ENCODE results near the gene TTC39A.

TTC39A gene

DNA sequence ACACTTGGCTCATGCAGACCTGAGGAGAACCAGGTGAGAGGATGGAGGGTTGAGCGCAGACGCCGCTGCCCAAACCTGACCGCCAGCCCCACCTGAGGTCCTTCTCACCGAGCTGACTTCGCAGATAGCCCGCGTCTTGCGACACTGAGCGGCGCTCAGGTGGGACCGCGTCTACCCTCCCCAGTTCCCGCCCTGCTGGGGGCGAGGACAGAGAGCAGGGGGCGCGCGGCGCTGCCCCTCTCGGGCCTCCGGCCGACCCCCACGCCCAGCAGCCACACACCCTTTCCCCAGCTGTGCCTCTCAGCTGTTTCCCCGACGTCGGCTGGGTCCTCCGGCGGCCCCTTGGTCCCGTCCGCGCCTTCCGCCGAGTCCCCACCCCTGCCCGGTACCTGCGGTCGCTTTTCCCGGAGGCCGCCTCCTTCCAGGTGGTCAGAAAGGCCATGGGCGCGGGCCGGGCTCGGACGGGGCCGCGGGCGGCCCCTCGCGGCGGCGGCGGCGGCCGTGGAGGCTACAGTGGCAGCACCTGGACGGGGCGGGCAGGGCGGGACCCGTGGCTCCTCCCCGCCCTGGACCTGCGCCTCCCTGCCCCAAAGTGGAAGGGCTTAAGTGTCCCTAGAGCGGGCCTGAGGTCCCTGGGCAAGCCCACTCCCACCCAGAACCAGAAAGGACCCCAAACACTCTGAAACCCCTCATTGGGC is 14.4 kb upstream of the TTC39A start:
- no peaks in the 10 kb centered on the region for H3K9me3 Mint-ChIP-seq (ENCODE audit: low read depth)
- no peak overlapping the region for H3K4me3 Mint-ChIP-seq
- H3K27ac Mint-ChIP-seq = no peak overlapping the region
- peaks cover 5% of the 10 kb centered on the region for H3K4me1 Mint-ChIP-seq (ENCODE audit: low read depth)
- H3K36me3 Mint-ChIP-seq = no peaks in the 10 kb centered on the region
- H3K27me3 Mint-ChIP-seq = peaks cover 26% of the 10 kb centered on the region

DNA sequence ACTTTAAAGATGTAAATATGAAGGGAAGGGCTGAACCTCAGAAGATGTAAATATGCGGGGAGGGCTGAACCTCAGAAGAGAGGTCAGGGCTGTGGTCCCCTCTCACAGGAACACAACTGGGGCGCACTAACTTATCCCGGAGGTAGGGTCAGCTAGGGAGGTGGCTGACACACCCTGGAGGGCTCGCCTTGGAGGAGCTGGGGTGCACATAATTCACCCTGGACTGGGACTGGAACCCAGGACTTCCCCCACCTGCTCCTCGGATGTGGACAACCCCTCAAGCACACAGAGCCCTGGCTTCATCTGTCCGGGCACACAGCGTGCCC is 13.9 kb upstream of the TTC39A start:
- Mint-ChIP-seq H3K36me3 (no peaks in the 10 kb centered on the region), H3K27ac (no peak overlapping the region), H3K4me3 (no peak overlapping the region), H3K9me3 (ENCODE audit: low read depth) (no peaks in the 10 kb centered on the region), H3K27me3 (peaks cover 28% of the 10 kb centered on the region), H3K4me1 (ENCODE audit: low read depth) (peaks cover 5% of the 10 kb centered on the region)

DNA sequence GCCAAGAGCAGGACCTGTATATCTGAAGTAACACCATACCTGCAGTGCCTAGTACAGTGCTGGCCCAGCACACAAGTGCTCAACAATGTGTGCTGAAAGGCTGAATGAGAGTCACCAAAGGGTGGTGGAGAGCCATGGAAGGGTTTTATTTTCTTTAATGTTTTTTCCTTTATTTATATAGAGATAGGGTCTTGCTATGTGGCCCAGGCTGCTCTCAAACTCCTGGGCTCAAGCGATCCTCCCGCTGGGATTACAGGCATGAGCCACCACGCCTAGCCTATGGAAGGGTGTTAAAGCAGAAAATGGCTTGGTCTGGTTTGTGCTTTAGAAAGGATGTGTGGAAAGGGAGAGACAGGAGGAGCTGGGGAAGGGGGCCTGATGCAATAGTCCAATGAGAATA is 13.3 kb upstream of the TTC39A start:
- Mint-ChIP-seq H3K4me1 (ENCODE audit: low read depth) (peaks cover 5% of the 10 kb centered on the region), H3K36me3 (no peaks in the 10 kb centered on the region), H3K27me3 (peaks cover 32% of the 10 kb centered on the region), H3K4me3 (peak overlapping the region; percentile 38), H3K27ac (no peak overlapping the region), H3K9me3 (ENCODE audit: low read depth) (no peaks in the 10 kb centered on the region)

DNA sequence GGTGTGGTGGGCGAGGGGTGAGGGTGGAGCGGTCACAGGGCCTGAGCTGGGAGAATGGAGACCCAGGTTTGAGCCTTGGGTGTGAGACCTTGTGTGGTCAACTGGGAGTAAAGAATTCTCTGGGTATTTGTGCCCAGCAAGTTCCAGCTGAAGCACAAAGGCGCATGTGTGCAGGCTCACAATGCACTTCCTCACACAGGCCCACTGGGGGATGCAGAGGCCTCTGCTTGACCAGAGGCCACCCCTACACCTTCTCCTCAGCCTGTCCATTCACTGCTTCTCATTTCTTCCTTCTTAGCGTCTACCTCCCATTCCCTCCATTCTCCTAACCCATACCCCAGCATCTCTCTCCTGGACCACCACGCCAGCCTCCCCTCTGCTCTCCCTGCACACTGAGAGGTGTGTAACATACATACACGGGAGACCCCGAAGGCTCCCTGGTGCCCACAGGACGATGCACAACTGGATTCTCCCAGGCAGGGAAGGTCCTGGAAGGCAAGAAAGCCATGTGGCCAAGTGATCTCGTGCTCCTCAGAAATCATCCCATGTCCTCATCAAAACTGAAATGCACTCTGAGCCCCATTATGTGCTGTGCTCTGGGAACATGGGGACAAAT is 12.3 kb upstream of the TTC39A start:
- Mint-ChIP-seq H3K4me1 (ENCODE audit: low read depth) (peaks cover 5% of the 10 kb centered on the region), H3K27ac (no peak overlapping the region), H3K27me3 (peaks cover 33% of the 10 kb centered on the region), H3K4me3 (no peak overlapping the region), H3K36me3 (no peaks in the 10 kb centered on the region), H3K9me3 (ENCODE audit: low read depth) (no peaks in the 10 kb centered on the region)

GRCh38 chr1:51341876-51342496 is 11.6 kb upstream of the TTC39A start:
- no peaks in the 10 kb centered on the region for H3K9me3 Mint-ChIP-seq (ENCODE audit: low read depth)
- H3K27ac Mint-ChIP-seq = no peak overlapping the region
- no peaks in the 10 kb centered on the region for H3K36me3 Mint-ChIP-seq
- H3K4me3 Mint-ChIP-seq = no peak overlapping the region
- H3K27me3 Mint-ChIP-seq = peaks cover 34% of the 10 kb centered on the region
- peaks cover 5% of the 10 kb centered on the region for H3K4me1 Mint-ChIP-seq (ENCODE audit: low read depth)

DNA sequence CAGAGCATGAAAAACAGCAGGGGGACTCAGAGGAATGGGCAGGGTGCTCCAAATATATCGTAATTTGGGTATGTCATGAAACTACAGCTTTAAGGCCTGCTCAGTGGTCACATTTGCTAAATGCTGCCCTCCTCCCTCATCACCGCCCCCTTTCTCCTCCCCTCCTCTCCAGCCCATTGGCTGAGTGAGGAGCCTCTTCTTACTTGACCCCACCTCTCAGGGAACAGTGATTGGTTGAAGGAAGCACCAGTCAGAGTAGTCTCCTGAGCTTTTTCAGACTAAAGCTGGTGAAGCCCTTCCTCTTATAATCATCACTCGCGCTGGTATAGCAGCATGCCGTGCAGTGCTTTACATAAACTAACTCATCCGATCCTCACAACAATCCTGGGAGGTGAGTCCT is 10.0 kb upstream of the TTC39A start:
- Mint-ChIP-seq H3K4me3 (no peak overlapping the region), H3K4me1 (ENCODE audit: low read depth) (peaks cover 5% of the 10 kb centered on the region), H3K9me3 (ENCODE audit: low read depth) (no peaks in the 10 kb centered on the region), H3K36me3 (no peaks in the 10 kb centered on the region), H3K27me3 (peaks cover 26% of the 10 kb centered on the region), H3K27ac (no peak overlapping the region)

DNA sequence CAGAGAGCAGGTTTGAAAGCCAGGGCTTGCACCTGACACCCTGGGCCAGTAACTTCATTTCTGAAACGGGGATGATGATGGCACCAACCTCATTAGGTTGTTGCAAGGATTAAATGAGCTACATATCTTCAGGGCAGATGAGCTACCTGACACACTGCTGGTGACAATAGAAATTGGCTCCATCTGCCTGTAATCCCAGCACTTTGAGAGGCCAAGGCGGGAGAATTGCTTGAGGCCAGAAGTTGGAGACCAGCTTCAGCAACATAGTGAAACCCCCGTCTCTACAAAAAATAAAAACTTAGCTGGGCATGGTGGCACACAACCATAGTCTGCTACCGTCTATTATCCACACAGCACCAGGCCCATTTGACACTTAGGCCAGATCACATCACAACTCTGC is 6.3 kb upstream of the TTC39A start:
- Mint-ChIP-seq H3K4me1 (ENCODE audit: low read depth) (no peaks in the 10 kb centered on the region), H3K27me3 (peaks cover 9% of the 10 kb centered on the region), H3K4me3 (no peak overlapping the region), H3K27ac (no peak overlapping the region), H3K36me3 (no peaks in the 10 kb centered on the region), H3K9me3 (ENCODE audit: low read depth) (no peaks in the 10 kb centered on the region)

DNA sequence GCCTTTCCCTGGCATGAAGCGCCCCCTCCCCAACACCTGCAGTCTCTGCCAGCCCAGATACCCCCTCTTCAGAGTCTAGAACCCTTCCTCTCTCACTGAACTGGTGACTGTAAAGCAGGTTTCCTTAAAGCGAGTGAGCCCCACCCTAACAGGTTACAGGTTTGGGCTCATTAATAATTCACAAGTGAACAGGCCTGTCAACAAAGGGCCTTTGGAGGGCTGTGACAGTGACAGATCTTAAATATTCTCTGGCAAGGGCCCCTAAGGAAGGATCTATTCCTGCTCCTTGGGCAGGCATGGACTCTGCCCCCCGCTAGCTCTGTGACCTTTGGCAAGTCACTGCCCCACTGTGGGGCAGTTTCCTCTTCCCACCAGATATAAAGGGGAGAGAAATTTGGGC is 5.6 kb upstream of the TTC39A start:
- no peak overlapping the region for H3K27ac Mint-ChIP-seq
- H3K4me1 Mint-ChIP-seq (ENCODE audit: low read depth) = peaks cover 3% of the 10 kb centered on the region
- H3K9me3 Mint-ChIP-seq (ENCODE audit: low read depth) = no peaks in the 10 kb centered on the region
- no peak overlapping the region for H3K4me3 Mint-ChIP-seq
- no peaks in the 10 kb centered on the region for H3K36me3 Mint-ChIP-seq
- peaks cover 16% of the 10 kb centered on the region for H3K27me3 Mint-ChIP-seq

DNA sequence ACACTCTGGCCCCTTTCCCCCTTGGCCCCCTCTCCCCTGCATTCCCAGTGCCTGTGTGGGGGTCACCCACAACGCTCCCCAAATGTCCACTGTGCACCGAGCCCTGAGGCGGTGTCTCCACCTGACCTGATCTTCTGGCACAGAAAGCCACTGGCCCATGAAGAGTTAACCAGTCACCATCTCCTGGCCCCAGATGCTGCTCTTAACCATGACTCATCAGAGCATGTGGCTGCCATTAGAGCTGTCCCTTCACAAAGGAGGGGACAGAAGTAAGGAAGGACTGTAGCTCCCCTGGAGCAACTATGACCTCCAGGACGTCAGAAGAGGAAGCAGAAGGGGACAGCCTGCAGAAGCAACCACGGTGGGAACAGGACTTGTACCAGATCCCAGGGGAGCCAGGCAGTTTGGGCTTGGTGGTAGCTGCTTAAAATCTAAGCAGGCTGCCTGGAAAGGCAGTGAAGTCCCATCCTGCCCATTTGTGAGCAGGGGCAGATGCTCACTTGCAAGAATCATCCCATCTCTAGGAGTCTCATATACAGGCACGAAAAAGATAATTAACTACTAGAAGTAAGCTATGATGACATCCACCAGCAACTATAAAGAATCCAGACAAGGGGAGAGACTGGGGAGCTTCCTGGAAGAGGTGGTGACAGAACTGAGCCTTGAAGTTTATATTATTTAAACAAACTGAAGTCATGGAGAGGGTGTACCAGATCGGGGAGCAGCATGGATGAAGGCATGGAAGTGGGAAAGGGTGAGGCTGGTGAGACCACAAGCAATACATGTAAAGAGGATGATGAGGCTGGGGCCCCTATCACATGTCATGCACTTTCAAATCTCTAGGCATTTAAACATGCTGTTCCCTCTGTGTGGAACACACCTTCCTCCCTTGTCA is 1.1 kb upstream of the TTC39A start:
- H3K4me3 Mint-ChIP-seq = peak overlapping the region; percentile 91
- H3K36me3 Mint-ChIP-seq = no peaks in the 10 kb centered on the region
- H3K4me1 Mint-ChIP-seq (ENCODE audit: low read depth) = peaks cover 7% of the 10 kb centered on the region
- H3K27ac Mint-ChIP-seq = no peak overlapping the region
- H3K9me3 Mint-ChIP-seq (ENCODE audit: low read depth) = no peaks in the 10 kb centered on the region
- peaks cover 18% of the 10 kb centered on the region for H3K27me3 Mint-ChIP-seq

DNA sequence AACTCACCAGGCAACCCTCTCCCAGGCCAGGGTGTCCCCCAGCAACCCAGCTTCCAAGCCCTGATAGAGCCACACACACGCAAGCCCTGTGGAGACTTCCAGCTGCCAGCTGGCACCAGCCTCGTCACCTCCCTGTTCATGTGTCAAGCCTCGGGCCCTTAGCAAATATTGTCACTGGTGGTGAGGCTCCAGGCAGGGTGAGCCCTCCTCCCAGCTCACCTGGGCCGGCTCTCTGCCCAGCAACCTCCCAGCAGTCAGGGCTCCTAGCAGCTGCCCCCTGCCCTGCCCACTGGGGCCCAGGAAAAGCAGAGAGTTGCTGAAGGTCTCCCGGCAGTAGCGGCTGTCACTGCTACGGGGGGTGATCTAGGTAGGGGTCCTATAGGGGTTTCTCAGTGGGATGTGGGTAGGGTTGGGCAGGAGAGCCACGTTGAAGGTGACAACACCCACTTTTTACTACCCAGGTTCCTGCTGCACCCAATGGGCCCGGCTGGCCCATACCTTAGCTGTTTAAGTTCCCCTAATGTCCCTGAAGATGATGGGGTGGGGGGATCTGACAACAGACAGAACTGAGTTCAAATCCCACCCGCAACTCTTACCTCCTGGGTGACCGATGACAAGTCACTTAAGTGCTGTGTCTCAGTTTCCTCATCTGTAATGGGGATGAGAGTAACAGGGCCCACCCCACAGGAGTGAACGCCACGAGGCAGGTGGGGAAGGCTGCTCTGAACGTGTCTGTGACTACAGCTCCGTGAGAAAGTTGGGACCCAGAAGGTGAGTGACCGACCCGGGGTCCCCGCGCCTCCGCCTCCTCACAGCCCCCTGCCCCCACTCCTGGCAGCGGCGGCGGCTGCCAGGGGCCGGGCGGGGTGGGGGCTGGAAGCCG is 678 bp downstream of the TTC39A start:
- Mint-ChIP-seq H3K36me3 (no peaks in the 10 kb centered on the region), H3K9me3 (ENCODE audit: low read depth) (no peaks in the 10 kb centered on the region), H3K4me3 (peak overlapping the region; percentile 67), H3K27ac (no peak overlapping the region), H3K4me1 (ENCODE audit: low read depth) (peaks cover 7% of the 10 kb centered on the region), H3K27me3 (peaks cover 18% of the 10 kb centered on the region)

DNA sequence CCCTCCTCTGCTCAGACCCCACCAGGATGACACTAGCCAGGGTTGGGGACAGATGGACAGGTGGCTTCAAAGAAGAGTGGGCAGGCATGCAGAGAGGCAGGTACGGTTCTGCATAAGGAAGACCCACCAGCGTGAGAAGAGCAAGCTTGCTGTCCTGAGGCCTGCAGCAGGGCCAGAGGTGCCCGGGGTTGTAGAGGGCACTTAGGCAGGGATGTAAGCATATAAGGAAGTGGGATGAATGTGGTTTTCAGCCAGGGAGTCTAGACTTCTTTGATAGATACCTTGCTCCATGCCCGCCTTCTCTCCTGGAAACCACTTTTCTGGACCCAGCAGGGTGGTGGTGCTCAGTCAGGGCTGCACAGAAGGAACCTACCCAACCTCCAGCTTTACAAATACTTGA is 1.4 kb downstream of the TTC39A start:
- H3K4me3 Mint-ChIP-seq = peak overlapping the region; percentile 44
- H3K4me1 Mint-ChIP-seq (ENCODE audit: low read depth) = peaks cover 7% of the 10 kb centered on the region
- peaks cover 18% of the 10 kb centered on the region for H3K27me3 Mint-ChIP-seq
- H3K36me3 Mint-ChIP-seq = no peaks in the 10 kb centered on the region
- H3K9me3 Mint-ChIP-seq (ENCODE audit: low read depth) = no peaks in the 10 kb centered on the region
- no peak overlapping the region for H3K27ac Mint-ChIP-seq

GRCh38 chr1:51328279-51328678 is 2.1 kb downstream of the TTC39A start:
- Mint-ChIP-seq H3K9me3 (ENCODE audit: low read depth) (no peaks in the 10 kb centered on the region), H3K4me3 (peak overlapping the region; percentile 11), H3K27ac (no peak overlapping the region), H3K4me1 (ENCODE audit: low read depth) (peaks cover 7% of the 10 kb centered on the region), H3K27me3 (peaks cover 18% of the 10 kb centered on the region), H3K36me3 (no peaks in the 10 kb centered on the region)

DNA sequence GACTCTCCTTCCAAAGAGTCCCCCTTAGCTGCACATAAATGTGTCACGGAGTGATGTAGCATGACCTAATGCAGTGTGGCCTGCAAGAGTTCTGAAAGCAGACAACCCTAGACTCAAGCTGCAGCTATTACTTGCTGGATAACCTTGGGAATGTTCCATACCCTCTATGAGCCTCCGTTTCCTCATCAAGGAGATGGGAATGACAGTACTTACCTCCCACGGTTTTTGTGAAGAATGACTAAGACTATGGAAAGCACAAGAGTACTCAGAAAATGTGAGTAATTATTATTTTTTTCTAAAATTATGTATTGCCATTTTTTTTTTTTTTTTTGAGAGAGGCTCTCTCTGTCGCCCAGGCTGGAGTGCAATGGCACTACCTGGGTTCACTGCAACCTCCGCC is 3.0 kb downstream of the TTC39A start:
- Mint-ChIP-seq H3K4me3 (no peak overlapping the region), H3K27ac (no peak overlapping the region), H3K9me3 (ENCODE audit: low read depth) (no peaks in the 10 kb centered on the region), H3K27me3 (peaks cover 18% of the 10 kb centered on the region), H3K4me1 (ENCODE audit: low read depth) (peaks cover 7% of the 10 kb centered on the region), H3K36me3 (no peaks in the 10 kb centered on the region)

DNA sequence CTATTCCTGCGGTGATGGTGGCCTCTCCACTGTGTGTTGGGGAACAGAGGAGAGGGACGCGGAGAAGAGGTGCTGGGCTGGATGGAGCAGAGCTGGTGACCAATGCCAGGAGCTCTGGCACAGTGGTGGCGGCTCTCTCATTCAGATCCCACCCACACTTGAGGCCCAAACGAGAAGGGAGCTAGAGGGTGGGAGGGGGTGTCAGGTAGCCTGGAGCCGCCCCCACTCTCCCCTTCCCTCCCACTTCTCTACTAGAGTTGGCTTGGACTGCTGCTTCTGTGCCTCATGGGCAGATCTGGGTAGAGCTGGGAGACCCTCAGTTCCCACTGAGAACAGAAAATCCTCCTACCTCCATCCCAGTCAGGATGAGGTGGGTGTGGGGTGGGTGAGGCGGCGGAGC is 3.5 kb downstream of the TTC39A start:
- Mint-ChIP-seq H3K4me1 (ENCODE audit: low read depth) (peaks cover 7% of the 10 kb centered on the region), H3K27ac (no peak overlapping the region), H3K36me3 (no peaks in the 10 kb centered on the region), H3K9me3 (ENCODE audit: low read depth) (no peaks in the 10 kb centered on the region), H3K27me3 (peaks cover 17% of the 10 kb centered on the region), H3K4me3 (no peak overlapping the region)
